Medulla oblongata (tissue), 1 donor: ENCODE measurements around the gene OR52B6.
"Not testable (repeated sequence)": the region's sequence is repeated elsewhere in the genome, so short reads cannot be mapped to it uniquely, and the experiment has no call there.

ENCODE experiments used
- DNase-seq: peaks from one replicate; pipeline ENCODE4 v3.0.0-alpha.2; 2015; ENCODE audit errors: extremely low spot score

Gene OR52B6

GRCh38 chr11:5580577-5580976 is at the start of gene OR52B6:
TSS of gene OR52B6 (plus strand) at chr11:5580877. CDS start at chr11:5580877, 0 bp downstream.
- DNase-seq: no peak

GRCh38 chr11:5531053-5531831 is 49.4 kb upstream of the OR52B6 start:
- DNase-seq: no peak

- no peak for DNase-seq
Observed at GRCh38 chr11:5534046-5534445, 46.6 kb upstream of the OR52B6 start.

GRCh38 chr11:5536482-5536881 is 44.2 kb upstream of the OR52B6 start:
- DNase-seq: no peak

GRCh38 chr11:5541427-5541826 is 39.2 kb upstream of the OR52B6 start:
- DNase-seq: no peak

GRCh38 chr11:5546457-5546856 is 34.2 kb upstream of the OR52B6 start:
- DNase-seq: no peak

GRCh38 chr11:5547982-5548381 is 32.7 kb upstream of the OR52B6 start:
- DNase-seq: no peak

GRCh38 chr11:5548440-5548839 is 32.2 kb upstream of the OR52B6 start, which contains the start of gene OR52H1:
TSS of gene OR52H1 (minus strand) at chr11:5548540. CDS start at chr11:5545505, 3,035 bp downstream.
- no peak for DNase-seq

GRCh38 chr11:5550440-5551095 is 30.1 kb upstream of the OR52B6 start:
- no peak for DNase-seq

- DNase-seq: no peak
Observed at GRCh38 chr11:5553343-5553742, 27.3 kb upstream of the OR52B6 start.

- no peak for DNase-seq
Observed at GRCh38 chr11:5556596-5557188, 24.0 kb upstream of the OR52B6 start.

- no peak for DNase-seq
Observed at GRCh38 chr11:5557751-5558150, 22.9 kb upstream of the OR52B6 start.

- no peak for DNase-seq
Observed at GRCh38 chr11:5564259-5565019, 16.2 kb upstream of the OR52B6 start.

- no peak for DNase-seq
Observed at GRCh38 chr11:5574654-5575053, 6.0 kb upstream of the OR52B6 start.

GRCh38 chr11:5575152-5575551 is 5.5 kb upstream of the OR52B6 start:
- DNase-seq: no peak

- no peak for DNase-seq
Observed at GRCh38 chr11:5577101-5577500, 3.6 kb upstream of the OR52B6 start.

GRCh38 chr11:5581014-5581413 is 337 bp downstream of the OR52B6 start:
- no peak for DNase-seq

GRCh38 chr11:5584458-5584857 is 3.8 kb downstream of the OR52B6 start:
- DNase-seq: not testable (repeated sequence)

- not testable (repeated sequence) for DNase-seq
Observed at GRCh38 chr11:5589906-5590305, 9.2 kb downstream of the OR52B6 start.

GRCh38 chr11:5591613-5592012 is 10.9 kb downstream of the OR52B6 start:
- DNase-seq: no peak

GRCh38 chr11:5592615-5593014 is 11.9 kb downstream of the OR52B6 start:
- DNase-seq: no peak

GRCh38 chr11:5593146-5593545 is 12.5 kb downstream of the OR52B6 start:
- DNase-seq: no peak
